Measurements from ENCODE around the gene NCAPD3. TPM values are rescaled to one million over a fixed set of nuclear protein-coding genes. Genes with fewer than 3 reads are reported as not detected.

NCAPD3 gene
- total RNA-seq, 1 donor from 2014 or later: 4.2 TPM

DNA sequence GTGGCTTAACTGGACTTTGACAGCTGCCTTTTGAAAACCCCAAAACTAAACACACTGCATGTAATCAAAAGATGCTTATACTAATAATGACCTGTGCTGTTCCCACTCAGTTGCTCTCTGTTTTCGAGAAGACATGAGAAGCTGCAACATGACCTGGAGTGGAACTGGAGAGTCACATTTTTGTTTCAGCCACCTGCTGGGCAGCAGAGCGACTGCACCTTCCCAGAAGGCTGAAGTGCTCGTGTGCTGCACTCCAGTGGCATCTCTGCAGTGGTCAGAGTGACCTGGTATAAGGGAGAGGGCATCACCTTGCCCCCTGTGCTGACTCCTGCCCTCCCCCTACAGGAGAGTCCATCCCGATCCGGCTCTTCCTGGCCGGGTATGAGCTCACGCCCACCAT lies 20.8 kb upstream of the NCAPD3 start:
- FAIRE-seq (peak; percentile 72), DNase-seq (ENCODE audit: low read depth) (peak; percentile 19)
- Histone ChIP-seq H3K36me3 (ENCODE audit: control insufficient read depth, insufficient read depth, low read length) (peaks cover 18% of the 10 kb centered on the region), H3K27me3 (ENCODE audit: control insufficient read depth, insufficient read depth, low read length) (no peaks in the 10 kb centered on the region), H3K4me3 (ENCODE audit: low read depth, low read length) (no peak overlapping the region)
- TF ChIP-seq, protein P1, sequence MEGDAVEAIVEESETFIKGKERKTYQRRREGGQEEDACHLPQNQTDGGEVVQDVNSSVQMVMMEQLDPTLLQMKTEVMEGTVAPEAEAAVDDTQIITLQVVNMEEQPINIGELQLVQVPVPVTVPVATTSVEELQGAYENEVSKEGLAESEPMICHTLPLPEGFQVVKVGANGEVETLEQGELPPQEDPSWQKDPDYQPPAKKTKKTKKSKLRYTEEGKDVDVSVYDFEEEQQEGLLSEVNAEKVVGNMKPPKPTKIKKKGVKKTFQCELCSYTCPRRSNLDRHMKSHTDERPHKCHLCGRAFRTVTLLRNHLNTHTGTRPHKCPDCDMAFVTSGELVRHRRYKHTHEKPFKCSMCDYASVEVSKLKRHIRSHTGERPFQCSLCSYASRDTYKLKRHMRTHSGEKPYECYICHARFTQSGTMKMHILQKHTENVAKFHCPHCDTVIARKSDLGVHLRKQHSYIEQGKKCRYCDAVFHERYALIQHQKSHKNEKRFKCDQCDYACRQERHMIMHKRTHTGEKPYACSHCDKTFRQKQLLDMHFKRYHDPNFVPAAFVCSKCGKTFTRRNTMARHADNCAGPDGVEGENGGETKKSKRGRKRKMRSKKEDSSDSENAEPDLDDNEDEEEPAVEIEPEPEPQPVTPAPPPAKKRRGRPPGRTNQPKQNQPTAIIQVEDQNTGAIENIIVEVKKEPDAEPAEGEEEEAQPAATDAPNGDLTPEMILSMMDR (IDR thresholded peaks at IDR 0.05; ENCODE audit: insufficient read depth, low read length, severe bottlenecking): peak; percentile 63

DNA sequence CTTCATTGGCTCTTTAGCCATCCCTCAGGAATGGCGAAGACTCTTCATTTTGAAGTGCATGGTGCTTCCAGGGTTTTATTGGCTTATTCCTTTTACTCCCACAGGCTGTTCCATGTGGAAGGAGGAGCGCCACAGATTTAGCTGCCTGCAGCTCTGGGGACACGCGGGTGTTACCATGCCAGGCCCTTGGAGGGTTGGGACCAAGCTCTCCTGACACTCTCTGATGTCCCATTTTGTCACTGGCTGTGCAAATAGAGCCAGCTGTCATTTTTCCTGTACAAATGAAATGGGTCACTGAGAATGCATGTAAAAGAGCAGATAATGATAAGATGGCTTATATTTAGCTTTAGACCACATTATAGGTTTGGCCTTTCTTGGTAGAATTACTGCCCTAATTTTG lies 20.1 kb upstream of the NCAPD3 start:
- peaks cover 16% of the 10 kb centered on the region for H3K36me3 ChIP-seq (ENCODE audit: control insufficient read depth, insufficient read depth, low read length)
- no peaks in the 10 kb centered on the region for H3K27me3 ChIP-seq (ENCODE audit: control insufficient read depth, insufficient read depth, low read length)
- TF ChIP-seq, protein P1 (IDR thresholded peaks at IDR 0.05; ENCODE audit: insufficient read depth, low read length, severe bottlenecking): no peak
- no peak overlapping the region for H3K4me3 ChIP-seq (ENCODE audit: low read depth, low read length)
- FAIRE-seq (no peak), DNase-seq (ENCODE audit: low read depth) (no peak)

DNA sequence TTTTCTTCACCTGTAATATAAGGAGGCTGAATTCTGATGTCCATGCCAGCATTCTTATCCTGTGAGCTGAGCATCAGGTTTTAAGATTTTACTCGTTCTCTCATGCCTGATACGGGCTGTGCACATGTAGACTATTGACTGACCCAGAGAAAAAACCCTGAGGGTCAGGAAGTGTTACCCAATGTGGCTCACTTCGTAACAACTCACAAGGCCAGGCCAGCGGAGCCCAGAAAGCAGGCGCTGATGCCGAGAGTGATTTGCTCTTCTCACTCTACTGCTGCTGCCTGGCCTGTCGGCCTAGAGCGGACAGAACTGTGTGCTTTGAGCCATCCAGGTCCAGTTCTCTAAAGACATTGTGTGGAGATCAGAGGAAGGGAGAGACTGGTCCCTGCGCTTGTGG lies 18.6 kb upstream of the NCAPD3 start:
- FAIRE-seq (no peak), DNase-seq (ENCODE audit: low read depth) (peak; percentile 62)
- Histone ChIP-seq H3K4me3 (ENCODE audit: low read depth, low read length) (no peak overlapping the region), H3K27me3 (ENCODE audit: control insufficient read depth, insufficient read depth, low read length) (no peaks in the 10 kb centered on the region), H3K36me3 (ENCODE audit: control insufficient read depth, insufficient read depth, low read length) (peaks cover 11% of the 10 kb centered on the region)
- TF ChIP-seq, protein P1 (IDR thresholded peaks at IDR 0.05; ENCODE audit: insufficient read depth, low read length, severe bottlenecking): no peak

- FAIRE-seq: no peak
- Histone ChIP-seq H3K27me3 (ENCODE audit: control insufficient read depth, insufficient read depth, low read length) (no peaks in the 10 kb centered on the region), H3K36me3 (ENCODE audit: control insufficient read depth, insufficient read depth, low read length) (peaks cover 9% of the 10 kb centered on the region), H3K4me3 (ENCODE audit: low read depth, low read length) (no peak overlapping the region)
- DNase-seq (ENCODE audit: low read depth): no peak
- TF ChIP-seq, protein P1 (IDR thresholded peaks at IDR 0.05; ENCODE audit: insufficient read depth, low read length, severe bottlenecking): no peak
Observed at GRCh38 chr11:134240592-134240991, 16.8 kb upstream of the NCAPD3 start.

- H3K36me3 ChIP-seq (ENCODE audit: control insufficient read depth, insufficient read depth, low read length): peaks cover 6% of the 10 kb centered on the region
- H3K4me3 ChIP-seq (ENCODE audit: low read depth, low read length): no peak overlapping the region
- DNase-seq (ENCODE audit: low read depth) (no peak), FAIRE-seq (no peak)
- no peaks in the 10 kb centered on the region for H3K27me3 ChIP-seq (ENCODE audit: control insufficient read depth, insufficient read depth, low read length)
- TF ChIP-seq, protein P1 (IDR thresholded peaks at IDR 0.05; ENCODE audit: insufficient read depth, low read length, severe bottlenecking): no peak
Observed at GRCh38 chr11:134238956-134239355, 15.2 kb upstream of the NCAPD3 start.

DNA sequence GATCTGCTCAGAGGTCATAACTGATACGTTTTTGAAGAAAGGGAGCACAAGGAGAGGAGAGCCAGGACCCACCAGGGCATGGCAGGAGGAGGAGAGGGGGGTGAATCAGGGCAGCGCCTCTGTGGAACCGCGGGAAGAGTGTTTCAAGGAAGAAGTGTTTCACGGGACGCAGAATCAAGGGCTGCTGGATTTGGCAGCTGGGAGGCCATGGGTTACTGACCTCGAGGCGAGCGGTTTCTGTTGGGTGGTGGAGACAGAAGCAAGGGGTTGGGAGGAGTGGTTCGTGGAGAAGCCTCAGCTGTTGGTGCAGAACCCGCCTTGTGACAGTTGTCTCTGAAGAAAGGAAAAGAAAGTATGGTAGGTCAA lies 13.8 kb upstream of the NCAPD3 start:
- Histone ChIP-seq H3K36me3 (ENCODE audit: control insufficient read depth, insufficient read depth, low read length) (peaks cover 2% of the 10 kb centered on the region), H3K4me3 (ENCODE audit: low read depth, low read length) (no peak overlapping the region), H3K27me3 (ENCODE audit: control insufficient read depth, insufficient read depth, low read length) (no peaks in the 10 kb centered on the region)
- FAIRE-seq (no peak), DNase-seq (ENCODE audit: low read depth) (no peak)
- TF ChIP-seq, protein P1 (IDR thresholded peaks at IDR 0.05; ENCODE audit: insufficient read depth, low read length, severe bottlenecking): no peak

All from bronchial epithelial cell (primary cell).